ENCODE data around the gene EXOC4.

Gene EXOC4

GRCh38 chr7:133649593-133649992, 396.7 kb downstream of the EXOC4 start:
- ChIA-PET POLR2A (no interaction called here), CTCF (interaction anchor here (0.7 kb wide), 1 partner anchor 252 kb away, joined by 3 read pairs; no protein-coding TSS in a partner anchor)
- H3K27ac ChIP-seq (ENCODE audit: extremely low read depth, low read depth, low read length), result no peak overlapping the region
- no peaks in the 10 kb centered on the region for H3K9me3 ChIP-seq (ENCODE audit: control insufficient read depth, insufficient read depth, low read depth, low read length)
- no peak overlapping the region for H3K4me3 ChIP-seq (ENCODE audit: low read depth, low read length)
- peaks cover 4% of the 10 kb centered on the region; the same call in 1 of the 2 replicates for H3K4me1 ChIP-seq (ENCODE audit: control insufficient read depth, insufficient read depth, low read length)
- no peak for TF ChIP-seq ZBTB8A (tag by site-specific recombination; IDR thresholded peaks at IDR 0.05)
- no peak for TF ChIP-seq ZSCAN4 (tag by site-specific recombination; IDR thresholded peaks at IDR 0.05)
- no peak for TF ChIP-seq ZNF623 (tag by site-specific recombination; IDR thresholded peaks at IDR 0.05)
- no peak for TF ChIP-seq SP7 (tag by site-specific recombination; IDR thresholded peaks at IDR 0.05)
- TF ChIP-seq PATZ1 (tag by site-specific recombination; IDR thresholded peaks at IDR 0.05), result no peak
- TF ChIP-seq ZNF174 (tag by site-specific recombination; IDR thresholded peaks at IDR 0.05), result no peak
- TF ChIP-seq ZNF549 (tag by site-specific recombination; IDR thresholded peaks at IDR 0.05), result no peak
- H3K36me3 ChIP-seq (ENCODE audit: control insufficient read depth in 2 of 2, insufficient read depth in 1 of 2, low read length in 2 of 2), result no peaks in the 10 kb centered on the region

- Histone ChIP-seq H3K9me3 (ENCODE audit: control insufficient read depth, insufficient read depth, low read depth, low read length) (no peaks in the 10 kb centered on the region), H3K27ac (ENCODE audit: extremely low read depth, low read depth, low read length) (no peak overlapping the region), H3K4me1 (ENCODE audit: control insufficient read depth, insufficient read depth, low read length) (peaks cover 4% of the 10 kb centered on the region; the same call in 1 of the 2 replicates), H3K36me3 (ENCODE audit: control insufficient read depth in 2 of 2, insufficient read depth in 1 of 2, low read length in 2 of 2) (no peaks in the 10 kb centered on the region), H3K4me3 (ENCODE audit: low read depth, low read length) (no peak overlapping the region)
- CTCF ChIA-PET, result interaction anchor here (0.6 to 0.7 kb wide), 2 partner anchors 341 to 420 kb away, joined by 4 to 5 read pairs; no protein-coding TSS in a partner anchor
- TF ChIP-seq ZNF274 (IDR thresholded peaks at IDR 0.05; ENCODE audit: low read length) (no peak), ZNF274 (tag by site-specific recombination; IDR thresholded peaks at IDR 0.05; ENCODE audit: borderline replicate concordance) (no peak), MYNN (tag by site-specific recombination; IDR thresholded peaks at IDR 0.05; ENCODE audit: borderline replicate concordance) (no peak), ZBTB10 (tag by site-specific recombination; IDR thresholded peaks at IDR 0.05) (no peak), ZNF23 (tag by site-specific recombination; IDR thresholded peaks at IDR 0.05; ENCODE audit: borderline replicate concordance) (no peak), ZNF792 (tag by site-specific recombination; IDR thresholded peaks at IDR 0.05) (no peak), PRDM10 (tag by site-specific recombination; IDR thresholded peaks at IDR 0.05) (no peak), ZNF843 (tag by site-specific recombination; IDR thresholded peaks at IDR 0.05) (no peak), ZNF169 (tag by site-specific recombination; IDR thresholded peaks at IDR 0.05) (no peak), ZNF621 (tag by site-specific recombination; IDR thresholded peaks at IDR 0.05) (no peak), ZNF561 (tag by site-specific recombination; IDR thresholded peaks at IDR 0.05; ENCODE audit: borderline replicate concordance) (no peak), GFI1B (tag by site-specific recombination; IDR thresholded peaks at IDR 0.05) (no peak), PRDM1 (tag by site-specific recombination; IDR thresholded peaks at IDR 0.05) (no peak), ZNF239 (tag by site-specific recombination; IDR thresholded peaks at IDR 0.05) (no peak), RBAK (tag by site-specific recombination; IDR thresholded peaks at IDR 0.05) (no peak), ZNF449 (tag by site-specific recombination; IDR thresholded peaks at IDR 0.05) (no peak)
- POLR2A ChIA-PET, result no interaction called here
Observed at GRCh38 chr7:133650069-133650468, 397.2 kb downstream of the EXOC4 start.
